ENCODE results near the gene TRIM29.

Gene TRIM29

DNA sequence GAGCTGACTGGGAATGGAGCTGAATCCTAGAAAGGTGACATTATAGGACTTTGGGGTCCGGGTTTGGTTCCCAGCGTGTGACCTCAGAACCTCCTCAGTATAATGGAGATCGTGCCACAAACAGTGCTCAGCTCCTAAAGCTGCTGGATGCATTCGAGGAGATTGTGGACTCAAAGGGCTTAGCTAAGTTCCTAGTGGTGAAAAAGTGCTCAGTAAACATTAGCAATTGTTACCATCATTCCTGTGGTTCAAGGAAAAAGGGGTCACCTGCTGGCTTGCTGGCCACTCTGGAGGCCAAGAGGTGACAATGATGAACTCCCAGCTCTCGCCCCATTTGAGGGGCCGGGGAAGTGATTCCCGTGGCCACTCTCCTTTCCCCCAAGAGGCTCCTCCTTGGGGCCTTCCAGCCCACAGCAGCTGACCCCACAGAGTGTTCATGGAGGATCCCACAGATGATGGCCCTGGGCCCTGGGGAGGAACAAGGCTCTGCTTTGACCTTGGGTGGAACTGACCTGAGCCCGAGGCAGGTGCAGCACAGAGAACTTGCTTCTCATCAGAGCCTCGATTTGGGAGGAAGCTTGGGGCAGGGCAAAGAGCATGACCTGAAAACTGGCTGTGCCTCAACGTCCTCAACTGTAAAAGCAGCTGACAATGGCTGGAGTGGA lies 40.1 kb downstream of the TRIM29 start:
- no peak for DNase-seq (ENCODE audit: low spot score)

DNA sequence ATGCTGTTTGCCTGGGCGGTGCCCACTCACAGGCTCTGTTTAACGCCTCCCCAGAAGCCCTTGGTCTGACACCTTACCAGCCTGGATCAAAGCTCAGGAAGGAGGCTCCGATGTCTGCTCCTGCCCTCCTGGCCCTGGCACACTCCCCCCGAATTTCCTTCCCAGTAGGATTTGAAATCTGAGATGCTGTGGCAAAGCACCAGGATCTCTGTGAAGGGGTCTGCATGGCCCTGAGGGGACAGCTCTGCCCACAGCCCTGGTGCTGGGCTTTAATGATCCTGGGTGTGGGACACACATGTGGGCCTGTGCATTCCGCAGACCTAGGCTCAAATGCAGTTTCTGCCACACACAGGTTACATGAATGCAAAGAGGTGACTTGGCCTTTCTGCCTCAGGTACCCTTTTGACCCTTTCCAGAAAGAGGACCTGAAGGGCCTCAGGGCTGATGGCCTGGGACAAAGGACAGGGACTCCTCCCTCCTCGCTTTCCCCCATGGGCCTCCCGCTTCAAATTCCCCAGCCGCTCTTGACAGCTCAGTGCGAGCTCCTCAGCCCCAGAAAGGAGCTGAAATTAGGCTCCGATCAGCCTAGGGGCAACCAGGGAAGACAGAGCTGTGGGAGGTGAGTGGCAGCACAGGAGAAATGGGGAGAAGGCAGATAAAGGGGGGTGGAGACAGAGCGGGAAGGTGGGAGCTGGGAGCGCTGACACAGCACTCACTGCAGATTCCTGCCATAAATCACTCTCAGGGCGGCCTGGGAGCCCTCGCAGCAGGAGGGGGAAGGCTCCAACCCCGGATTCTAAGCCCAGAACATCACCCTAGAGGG lies 41.3 kb downstream of the TRIM29 start:
- DNase-seq (ENCODE audit: low spot score), result peak; percentile 74

DNA sequence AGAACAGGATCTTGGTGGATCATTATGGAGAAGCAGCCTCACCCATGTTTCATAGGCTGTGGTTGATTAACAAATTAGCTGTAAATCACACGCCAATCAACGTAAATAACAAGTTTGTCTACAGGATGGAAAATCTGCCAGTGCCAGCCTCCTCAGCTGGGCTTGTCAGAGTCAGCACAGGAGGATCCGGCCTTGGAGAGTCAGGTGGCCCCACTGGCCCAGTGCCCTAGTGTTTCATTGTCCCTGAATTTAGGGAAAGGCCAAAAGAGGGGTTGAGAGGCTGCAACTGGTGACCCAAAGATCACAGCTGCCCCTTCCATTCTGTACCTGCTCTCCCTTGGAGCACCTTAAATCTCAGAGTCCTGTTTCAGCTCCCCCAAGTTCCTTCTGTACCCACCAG lies 42.4 kb downstream of the TRIM29 start:
- DNase-seq (ENCODE audit: low spot score), result no peak

DNA sequence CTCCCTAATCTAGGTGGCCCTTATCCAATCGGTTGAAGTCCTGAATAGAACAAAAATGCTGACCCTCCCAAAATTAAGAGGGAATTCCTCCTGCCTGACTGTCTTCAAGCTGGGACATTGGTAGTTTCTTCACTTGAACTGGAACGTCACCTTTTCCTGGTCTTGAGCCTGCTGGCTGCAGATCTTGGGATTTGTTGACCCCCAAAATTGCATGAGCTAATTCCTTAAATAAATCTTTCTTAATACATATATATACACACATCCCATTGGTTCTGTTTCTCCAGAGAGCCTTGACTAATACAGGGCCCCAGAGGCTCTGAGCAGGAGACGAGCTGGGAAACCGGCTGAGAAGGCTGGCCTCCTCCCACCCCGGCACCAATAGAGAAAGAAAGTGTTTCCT lies 46.2 kb downstream of the TRIM29 start:
- DNase-seq (ENCODE audit: low spot score), result no peak

DNA sequence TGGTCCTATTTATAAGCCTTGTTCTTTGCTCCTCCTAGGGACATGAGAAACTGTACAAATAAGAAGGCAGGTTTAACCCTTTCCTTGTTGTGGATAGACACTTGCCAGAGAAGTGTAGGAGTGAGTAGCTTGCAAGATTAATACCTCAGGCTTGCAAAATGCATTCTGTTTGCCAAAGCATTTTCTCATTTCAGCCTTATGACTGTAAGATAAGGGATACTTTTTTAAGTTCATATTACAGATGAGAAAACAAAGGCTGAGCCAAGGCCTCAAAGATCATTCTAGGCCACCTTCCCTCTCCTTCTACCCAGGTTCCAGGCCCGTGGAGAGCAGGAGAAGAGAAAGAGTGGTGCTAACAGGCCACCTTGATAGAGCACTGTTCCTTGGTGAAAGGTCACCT lies 46.8 kb downstream of the TRIM29 start:
- DNase-seq (ENCODE audit: low spot score), result no peak

DNA sequence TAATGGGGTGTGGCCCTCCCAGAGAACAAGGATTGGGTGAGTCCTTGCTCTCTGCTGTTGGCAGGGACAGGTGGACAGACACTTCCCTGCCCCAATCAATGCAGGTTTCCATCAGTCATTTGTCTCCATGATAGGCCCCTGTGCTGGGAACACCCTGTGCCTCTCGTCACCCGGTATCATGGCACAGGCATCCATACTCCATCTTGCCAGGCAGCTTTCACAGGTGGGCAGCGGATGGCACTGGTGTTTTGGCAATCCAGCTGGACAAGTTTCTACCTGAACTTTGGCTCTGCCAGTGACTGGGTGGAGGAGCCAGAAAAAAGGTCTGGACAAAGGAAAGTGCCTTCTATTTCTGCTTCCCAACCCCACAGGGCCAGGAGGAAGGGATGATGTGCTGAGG lies 47.5 kb downstream of the TRIM29 start:
- DNase-seq (ENCODE audit: low spot score), result no peak

DNA sequence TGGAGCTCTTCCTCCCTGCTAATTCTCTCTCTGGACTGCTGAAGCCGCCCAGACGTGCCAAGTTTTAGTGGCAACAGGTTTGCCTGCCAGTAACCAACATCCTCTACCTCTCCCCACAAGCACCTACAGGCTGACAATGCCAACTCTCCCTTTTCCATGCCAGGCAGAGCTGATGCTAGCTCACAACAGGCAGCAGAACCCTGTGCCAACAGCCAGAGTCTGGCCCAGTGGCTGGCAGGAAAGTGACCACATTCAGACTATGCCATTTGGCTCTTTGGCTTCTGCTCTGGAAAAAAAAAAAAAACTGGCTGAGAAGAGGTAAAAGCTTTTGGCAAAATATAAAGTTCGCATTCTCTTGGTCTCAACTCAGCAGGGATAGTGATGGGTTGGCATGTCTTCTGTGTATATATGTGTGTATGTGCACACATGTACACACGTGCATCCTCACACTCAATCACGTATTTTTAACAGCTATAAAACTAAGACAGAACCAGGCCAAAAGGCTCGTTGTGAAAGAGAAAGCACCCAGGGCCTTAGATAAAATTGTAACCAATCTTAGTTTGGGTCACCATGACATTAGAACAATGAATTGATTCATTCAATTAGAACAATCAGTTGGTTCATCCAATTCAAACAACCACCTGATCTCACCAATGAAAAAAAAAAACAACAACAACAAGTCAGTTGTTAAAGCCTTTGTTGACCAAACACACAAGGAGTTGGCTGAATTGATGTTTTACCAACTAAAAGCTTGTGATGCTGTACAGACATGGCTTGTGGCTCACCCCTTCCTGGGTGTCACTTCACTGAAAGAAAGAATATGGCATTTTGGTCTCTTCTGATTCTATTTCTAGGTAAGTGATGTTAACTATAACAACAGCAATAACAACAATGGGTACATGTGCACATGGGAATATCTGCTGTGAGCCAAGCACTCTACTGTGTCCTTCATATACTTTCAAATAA lies 48.6 kb downstream of the TRIM29 start:
- peak; percentile 89 for DNase-seq (ENCODE audit: low spot score)

DNA sequence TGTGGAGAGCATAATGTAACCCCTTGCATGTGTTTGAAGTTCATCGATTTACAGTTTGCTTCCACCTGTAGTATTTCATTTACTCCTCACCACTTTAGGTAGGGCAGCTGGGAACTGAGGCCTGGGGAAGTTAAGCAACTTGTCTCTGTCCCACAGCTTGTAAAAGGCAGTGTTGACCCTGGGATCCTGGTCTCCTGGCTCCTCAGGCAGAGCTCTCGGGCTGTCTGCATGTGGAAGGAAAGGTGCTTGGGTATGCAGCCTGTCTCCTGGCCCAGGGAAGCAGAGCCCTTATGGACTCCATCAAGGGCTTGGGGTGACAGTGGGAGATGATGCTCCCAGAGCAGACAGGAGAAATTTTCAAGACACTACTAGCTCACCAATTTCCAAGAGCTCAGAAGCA lies 49.9 kb downstream of the TRIM29 start:
- DNase-seq (ENCODE audit: low spot score), result no peak

DNA sequence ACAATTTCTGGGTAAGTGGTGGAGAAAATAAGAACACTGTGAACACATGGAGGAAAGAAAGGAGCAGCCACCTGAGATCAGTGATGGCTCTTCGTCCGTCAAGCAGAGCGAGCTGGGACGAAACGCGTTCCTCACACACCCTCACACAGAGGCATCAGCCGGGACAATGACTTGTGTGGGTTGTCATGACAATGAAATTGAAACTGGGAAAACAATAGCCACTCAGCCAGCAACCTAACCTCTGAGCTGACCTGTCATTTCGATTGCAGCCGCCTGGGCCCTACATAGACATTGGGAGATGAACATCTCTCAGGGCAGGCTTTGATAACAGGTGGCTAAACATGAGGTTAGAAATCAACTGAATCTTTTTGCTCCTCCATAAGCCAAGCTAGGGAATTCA lies 51.3 kb downstream of the TRIM29 start:
- no peak for DNase-seq (ENCODE audit: low spot score)

DNA sequence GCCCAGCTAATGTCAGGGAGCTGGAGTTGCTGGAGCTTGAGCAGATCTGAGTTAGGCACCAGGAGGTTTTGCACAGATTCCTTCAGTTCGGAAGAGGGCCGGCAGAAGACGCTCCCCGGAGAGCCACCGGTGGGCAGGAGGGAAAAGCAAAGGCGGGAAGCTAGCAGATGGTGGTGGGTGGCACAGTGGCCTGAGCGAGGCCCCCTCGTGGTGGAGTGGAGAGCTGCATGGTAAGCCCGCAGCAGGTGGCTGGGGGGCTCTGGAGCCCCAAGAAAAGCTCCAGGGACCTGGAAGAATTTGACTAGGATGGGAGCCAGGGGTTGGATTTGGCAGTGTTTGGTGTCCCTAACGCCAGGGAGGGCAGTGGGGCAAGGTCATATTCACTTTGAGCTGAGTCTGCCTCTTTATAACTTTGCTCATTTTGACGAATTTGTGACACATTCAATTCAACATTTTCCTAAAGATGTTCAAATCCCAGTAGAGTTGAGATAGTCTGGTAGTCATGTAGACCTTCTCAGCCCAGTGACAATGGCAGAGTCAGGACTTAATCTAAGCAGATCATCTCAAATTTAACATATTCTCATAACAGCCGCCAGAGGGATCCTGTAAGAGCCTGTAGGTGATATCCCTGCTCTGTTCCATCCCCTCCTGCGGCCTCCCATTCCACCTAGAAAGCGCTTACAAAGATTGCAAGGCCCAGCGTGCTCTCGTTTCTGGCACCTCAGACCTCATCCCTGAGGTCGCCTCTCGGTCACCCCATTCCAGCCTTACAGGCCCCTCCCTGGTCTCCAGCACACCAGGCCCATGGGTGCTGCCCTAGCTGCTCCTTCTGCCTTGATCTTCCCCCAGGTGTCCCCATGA lies 57.9 kb downstream of the TRIM29 start:
- no peak for DNase-seq (ENCODE audit: low spot score)

DNA sequence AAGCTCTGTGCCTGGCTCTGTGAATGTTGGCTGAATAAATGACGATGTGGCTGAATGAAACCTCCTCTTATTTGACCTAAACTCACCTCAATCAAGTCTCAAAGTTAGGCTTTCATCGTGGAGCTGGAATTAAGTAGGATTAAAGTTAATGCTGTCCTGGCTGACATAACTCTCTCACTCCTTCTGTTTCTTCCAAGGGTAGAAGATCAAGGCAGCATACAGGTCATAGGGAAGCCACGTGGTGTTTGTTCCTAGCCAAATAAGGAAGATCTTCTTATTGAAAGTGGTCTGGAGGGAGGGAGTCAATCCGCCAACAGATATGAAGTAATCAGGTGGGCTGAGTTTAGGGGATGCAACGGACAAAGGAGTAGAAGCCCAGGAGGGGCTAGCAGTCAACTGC lies 59.5 kb downstream of the TRIM29 start:
- DNase-seq (ENCODE audit: low spot score), result no peak

DNA sequence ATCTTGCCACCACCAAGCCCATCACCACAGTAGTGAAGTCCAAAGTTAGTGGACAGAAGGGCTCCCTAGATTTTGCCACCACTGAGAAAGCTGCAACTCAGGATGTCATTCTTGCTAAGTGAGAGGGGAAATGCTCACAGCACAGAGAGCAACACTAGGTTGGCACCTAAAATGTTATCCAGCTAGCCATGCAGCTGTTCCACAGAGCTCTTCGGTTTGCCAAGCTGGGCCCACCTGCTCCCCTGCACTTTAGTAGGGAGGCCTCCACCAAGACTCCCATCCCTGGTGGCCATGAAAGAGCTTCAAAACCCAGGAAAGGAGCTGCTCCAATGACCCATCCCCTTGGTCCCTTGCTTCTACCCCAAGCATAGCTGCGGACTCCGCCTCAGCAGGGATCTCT lies 63.8 kb downstream of the TRIM29 start:
- no peak for DNase-seq (ENCODE audit: low spot score)

DNA sequence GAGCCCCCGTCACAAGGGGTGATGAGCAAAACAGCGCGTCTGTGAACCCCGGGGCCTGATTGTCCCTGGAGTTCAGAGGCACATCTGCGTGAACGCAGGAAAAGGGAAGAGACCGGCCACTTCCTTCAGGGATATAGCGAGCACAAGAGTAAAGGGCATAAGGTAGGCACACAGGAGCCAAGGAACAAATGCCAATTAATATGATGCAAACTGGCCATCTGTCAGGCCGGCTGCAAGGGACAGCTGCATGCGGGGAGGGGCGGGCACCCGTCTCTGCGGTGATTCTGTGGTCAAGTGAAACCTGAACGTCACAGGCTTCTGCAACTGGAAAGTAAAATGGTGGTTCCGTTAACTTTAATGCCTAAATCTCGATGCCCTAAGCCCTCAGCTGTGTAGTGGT lies 64.7 kb downstream of the TRIM29 start:
- DNase-seq (ENCODE audit: low spot score), result no peak

DNA sequence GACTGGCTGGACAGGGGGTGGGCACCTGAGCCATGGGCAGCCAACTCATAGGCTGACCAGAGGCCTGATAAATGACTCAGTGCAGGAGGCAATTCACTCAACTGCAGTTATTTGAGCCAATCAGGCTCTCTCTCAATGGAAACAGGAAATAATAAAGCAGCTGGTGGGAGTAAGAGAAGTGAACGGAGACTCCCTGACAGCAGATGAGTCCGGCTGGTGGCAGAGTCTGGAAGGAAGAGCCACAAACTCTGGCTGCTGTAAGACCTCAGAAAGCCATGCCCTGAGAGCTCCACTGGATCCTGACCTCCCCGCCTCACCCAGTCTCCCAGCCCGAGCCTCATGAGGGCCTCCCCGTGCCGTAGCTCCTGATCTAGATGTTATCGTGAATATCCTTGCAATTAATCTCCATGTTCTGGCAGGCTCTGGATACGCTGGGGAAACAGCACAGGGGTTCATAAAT lies 69.8 kb downstream of the TRIM29 start:
- no peak for DNase-seq (ENCODE audit: low spot score)

DNA sequence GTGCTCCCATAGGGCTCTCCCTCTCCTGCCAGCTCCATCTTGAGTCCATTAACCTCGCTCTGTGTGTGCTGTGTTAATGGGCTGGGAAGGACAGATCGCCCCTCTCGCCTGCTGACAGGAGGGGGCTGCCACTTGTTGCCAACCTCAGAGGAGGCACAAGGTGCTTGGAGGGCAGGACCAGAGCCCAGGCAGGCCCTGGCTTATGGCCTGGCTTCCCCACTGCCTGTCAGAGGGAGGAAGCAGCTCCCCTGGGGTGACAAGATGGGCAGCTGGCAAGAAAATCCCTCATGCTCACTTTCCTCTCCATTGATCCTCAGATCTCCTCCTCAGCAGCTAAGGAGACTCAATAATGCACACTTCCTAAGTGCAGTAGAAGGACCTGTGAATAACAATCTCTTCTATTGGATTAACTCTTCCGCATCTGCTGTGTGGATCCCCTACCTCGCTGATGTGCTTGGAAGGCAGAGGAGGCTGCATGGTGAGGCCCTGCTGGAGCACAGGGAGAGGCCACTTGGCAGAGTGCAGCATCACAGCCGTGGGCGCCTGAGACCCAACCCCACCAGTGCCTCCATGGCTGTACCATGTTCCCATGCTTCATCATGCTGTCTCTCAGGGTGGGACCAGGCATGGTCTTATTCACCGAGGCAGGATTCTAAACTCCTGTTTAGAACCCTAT lies 70.3 kb downstream of the TRIM29 start:
- no peak for DNase-seq (ENCODE audit: low spot score)

DNA sequence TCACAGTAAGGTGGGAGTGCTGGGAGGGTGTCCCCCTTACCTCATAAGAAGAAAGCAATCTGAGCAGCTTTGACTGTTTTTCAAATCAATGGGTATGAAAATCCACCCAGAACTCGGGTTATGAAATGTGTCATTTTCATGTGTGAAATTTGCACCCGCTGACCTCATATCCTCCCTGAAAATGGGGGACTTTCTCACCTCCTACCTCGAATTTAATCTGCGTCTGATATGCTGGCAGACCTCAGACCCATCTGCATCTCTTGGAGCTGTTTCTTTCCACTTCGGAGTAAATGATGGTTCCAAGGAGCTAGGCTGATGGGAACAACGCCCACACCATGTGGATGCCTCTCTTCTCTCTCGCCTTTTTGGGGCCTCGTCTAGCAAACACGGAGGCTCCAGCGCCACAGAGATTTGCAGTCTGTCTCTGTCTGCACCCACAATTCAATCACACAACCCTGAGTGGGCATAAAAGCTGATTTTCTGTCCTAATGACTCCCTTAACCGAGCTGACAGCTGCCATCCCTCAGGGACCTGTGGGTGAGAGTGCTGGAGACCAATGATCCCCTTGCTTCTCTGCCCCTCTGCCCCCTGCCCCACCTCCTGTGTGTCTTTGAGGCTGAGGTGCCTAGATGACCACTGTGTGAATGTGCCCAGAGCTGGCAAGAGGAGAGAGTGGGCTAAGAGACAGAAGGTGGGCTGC lies 71.0 kb downstream of the TRIM29 start:
- DNase-seq (ENCODE audit: low spot score), result no peak

DNA sequence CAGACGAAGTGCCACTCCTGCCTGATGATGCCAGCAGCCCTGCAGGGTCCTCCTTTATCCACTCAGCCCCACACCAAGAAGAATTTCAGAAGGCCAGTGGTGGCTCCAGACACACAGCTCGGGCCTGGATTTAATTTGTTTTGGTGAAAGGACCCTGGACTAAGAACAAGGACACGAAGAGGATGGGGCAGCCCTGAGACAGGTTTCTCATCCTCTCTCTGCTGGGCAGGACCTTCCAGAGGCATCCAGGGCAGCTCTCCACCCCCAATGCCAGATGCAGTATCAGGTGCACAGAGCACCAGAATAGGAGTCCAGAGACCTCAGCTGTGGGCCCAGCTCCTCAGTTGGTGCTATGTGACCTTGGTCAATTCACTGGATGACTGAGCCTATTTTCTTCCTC lies 72.0 kb downstream of the TRIM29 start:
- no peak for DNase-seq (ENCODE audit: low spot score)

DNA sequence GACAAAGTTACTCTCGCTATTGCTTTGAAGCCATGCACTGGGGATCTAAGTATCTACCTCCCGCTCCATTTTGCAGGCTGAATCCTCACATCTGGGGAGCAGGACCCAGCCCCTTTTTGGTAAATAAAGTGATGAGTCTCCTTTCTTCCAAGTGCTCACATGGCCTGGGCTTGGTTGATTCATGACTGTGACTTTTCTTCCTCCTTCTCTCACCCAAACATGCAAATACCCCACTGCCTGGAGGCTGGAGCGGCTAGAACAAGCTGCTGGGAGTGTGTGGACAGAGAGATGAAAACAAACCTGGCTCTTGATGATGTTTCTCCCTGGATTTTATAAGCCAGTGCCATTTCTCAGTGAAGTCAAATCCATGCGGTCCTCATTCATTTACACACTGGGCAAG lies 72.7 kb downstream of the TRIM29 start:
- DNase-seq (ENCODE audit: low spot score), result no peak

DNA sequence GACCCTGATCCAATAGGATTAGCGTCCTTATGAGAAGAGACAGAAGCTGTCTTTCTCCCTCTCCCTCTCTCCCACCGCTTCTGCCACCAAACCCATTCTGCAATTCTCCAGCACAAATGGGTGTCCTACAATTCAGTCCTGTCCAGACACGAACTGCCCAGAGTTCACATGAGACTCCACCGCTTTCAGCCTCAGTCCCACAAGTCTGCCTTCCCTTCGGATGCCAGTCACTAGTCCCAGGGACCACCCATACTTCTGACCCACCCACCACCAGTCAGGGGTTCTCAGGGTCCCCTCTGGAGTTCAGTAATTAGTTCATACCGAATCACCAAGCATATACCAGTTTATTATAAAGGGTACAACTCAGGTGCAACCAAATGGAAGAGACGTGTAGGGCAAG lies 73.6 kb downstream of the TRIM29 start:
- no peak for DNase-seq (ENCODE audit: low spot score)

DNA sequence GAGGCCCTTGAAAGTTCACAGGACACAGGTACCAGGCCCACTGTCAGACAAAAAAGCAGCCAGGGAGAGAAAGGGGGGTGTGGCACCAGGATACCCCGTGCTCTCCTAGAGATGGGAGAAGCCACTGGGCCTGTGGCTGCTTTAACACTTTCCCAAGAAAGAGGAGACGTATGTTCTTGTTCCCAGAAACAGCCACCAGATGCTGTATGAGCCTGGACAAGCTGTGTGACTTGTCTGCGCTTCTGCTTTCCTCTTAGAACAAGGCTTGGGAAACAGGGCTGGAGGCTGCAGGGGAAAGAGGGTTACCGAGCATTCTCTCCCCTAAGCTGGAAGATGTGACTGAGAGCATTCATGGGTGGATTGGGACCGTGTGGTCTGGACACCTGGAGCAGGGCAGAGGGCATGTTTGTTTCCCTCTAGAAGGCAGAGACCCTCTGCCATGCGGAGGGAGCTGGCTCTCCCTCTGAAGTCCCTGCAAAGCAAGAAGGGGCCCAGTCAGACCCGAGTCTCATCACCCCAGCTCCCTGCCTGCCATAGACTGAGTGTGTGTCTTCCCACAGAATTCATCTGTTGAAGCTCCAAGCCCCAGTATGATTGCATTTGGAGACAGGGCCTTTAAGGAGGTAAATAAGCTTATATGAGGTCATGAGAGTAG lies 74.1 kb downstream of the TRIM29 start:
- DNase-seq (ENCODE audit: low spot score), result no peak
